Uterus (tissue), 2 donors: ENCODE results near the gene DTNBP1.

ENCODE experiments used
- CTCF ChIP-seq, 4 experiments: fragments of 200-600 bp in 2 of 4; fragments of 450-650 bp in 2 of 4; sonication (generic) in 2 of 4; IDR thresholded peaks; one replicate each; pipeline ENCODE4 v1.5.1; 2016 to 2019; ENCODE audit warnings: antibody characterized with exemption in 4 of 4, mild to moderate bottlenecking in 2 of 4, moderate library complexity in 1 of 4
- POLR2A ChIP-seq, 2 donors: fragments of 450-650 bp; IDR thresholded peaks; one replicate each; pipeline ENCODE4 v1.6.1; 2016; ENCODE audit warnings: antibody characterized with exemption in 2 of 2, mild to moderate bottlenecking in 1 of 2, moderate library complexity in 1 of 2

- TF ChIP-seq POLR2A (IDR thresholded peaks at IDR 0.05), result no peak
- no peak for TF ChIP-seq CTCF (IDR thresholded peaks at IDR 0.05)
Measured at GRCh38 chr6:15490242-15491100, 172.4 kb downstream of the DTNBP1 start.
